NCI-H345 treated with DMSO at 0.1 percent for 48 hours (cell line): Measurements from ENCODE around the gene DNAJA2.
"Not testable (repeated sequence)": the region's sequence is repeated elsewhere in the genome, so short reads cannot be mapped to it uniquely, and the experiment has no call there.

Source experiments
- DNase-seq: peaks from one replicate; lab custom pipeline; 2025; ENCODE audit not compliant: unreplicated experiment; lab: John Stamatoyannopoulos, UW

Gene DNAJA2

GRCh38 chr16:46973207-46973995, at the start of gene DNAJA2:
Gene DNAJA2 (minus strand): TSS chr16:46973674. CDS start chr16:46973572, 102 bp downstream.
- peak; percentile 73 for DNase-seq

GRCh38 chr16:47019568-47019967, 46.1 kb upstream of the DNAJA2 start:
- DNase-seq, result no peak

DNA sequence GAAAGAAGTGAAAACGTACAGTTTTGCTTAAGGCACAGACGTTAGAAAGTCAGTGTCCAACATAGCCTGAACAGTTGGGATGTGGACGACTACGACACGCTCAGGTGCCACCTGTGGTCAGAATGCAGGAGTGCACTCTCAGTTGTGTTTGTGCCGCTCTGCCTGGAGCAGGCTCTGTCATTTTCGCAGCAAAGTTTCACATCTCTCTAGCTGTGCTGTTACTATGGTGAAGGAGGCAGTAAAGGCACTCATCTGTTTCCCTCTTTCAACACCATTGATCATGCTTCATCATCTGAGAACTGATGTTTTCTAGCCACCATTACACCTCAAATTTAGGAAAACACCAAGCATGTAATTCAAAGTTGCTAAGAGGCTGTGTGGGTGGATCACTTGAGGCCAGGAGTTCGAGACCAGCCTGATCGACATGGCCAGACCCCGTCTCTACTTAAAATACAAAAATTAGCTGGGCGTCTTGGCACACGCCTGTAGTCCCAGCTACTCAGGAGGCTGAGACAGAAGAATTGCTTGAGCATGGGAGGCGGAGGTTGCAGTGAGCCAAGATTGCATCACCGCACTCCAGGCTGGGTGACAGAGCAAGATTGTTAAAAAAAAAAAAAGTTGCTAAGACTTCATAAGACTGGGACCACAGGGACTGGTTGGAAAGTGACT, 44.9 kb upstream of the DNAJA2 start:
- peak; percentile 2 for DNase-seq

GRCh38 chr16:47017636-47018035, 44.2 kb upstream of the DNAJA2 start:
- DNase-seq, result no peak

DNA sequence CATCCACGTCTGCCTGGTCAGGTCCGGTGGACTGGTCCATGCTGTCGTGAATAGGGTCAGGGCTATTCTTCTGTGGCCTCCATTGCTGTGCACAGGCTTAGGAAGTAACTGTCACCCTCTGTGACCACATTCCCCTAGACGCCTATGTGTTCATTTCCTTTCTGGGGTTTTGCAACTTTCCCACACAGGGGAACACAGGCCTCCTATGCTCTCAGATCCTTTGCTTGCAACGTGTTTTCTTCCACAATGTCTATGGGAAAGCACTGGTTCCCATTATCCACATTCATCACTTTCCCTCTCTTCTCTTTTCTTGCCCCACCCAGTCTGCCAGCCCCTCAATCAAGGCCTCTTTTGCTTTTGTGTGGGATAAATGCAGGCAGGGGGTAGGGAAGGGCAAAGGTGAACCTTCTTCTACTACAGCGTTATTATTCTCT, 43.2 kb upstream of the DNAJA2 start:
- DNase-seq, result no peak

- no peak for DNase-seq
Observed at GRCh38 chr16:47013910-47014309, 40.4 kb upstream of the DNAJA2 start.

GRCh38 chr16:47013172-47013571, 39.7 kb upstream of the DNAJA2 start:
- no peak for DNase-seq

GRCh38 chr16:47010812-47011211, 37.3 kb upstream of the DNAJA2 start:
- DNase-seq, result not testable (repeated sequence)

GRCh38 chr16:47008612-47009011, 35.1 kb upstream of the DNAJA2 start:
- no peak for DNase-seq

- no peak for DNase-seq
Observed at GRCh38 chr16:47008174-47008573, 34.7 kb upstream of the DNAJA2 start.

- DNase-seq, result no peak
Observed at GRCh38 chr16:47004652-47005051, 31.2 kb upstream of the DNAJA2 start.

- DNase-seq, result not testable (repeated sequence)
Observed at GRCh38 chr16:47000066-47000465, 26.6 kb upstream of the DNAJA2 start.

- DNase-seq, result no peak
Observed at GRCh38 chr16:46997844-46998243, 24.4 kb upstream of the DNAJA2 start.

DNA sequence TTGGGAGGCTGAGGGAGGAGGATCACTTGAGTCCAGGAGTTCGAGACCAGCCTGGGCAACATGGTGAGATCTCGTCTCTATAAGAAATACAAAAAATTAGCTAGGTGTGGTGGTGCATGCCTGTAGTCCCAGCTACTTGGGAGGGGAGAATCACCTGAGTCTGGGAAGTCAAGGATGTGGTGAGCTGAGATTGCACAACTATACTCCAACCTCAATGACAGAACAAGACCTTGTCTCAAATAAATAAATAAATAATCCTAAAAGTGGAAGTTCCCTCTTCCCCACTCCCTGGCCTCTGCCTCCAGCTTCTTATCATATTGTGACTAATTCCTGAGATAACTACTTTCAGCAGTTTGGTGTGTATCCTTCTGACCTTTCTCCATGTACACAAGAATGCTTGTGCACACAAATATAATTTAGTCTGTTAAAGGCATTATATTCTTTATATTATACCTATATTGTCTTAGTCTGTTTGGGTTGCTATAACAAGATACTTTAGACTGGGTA, 23.5 kb upstream of the DNAJA2 start:
- DNase-seq, result no peak

GRCh38 chr16:46996391-46996790, 22.9 kb upstream of the DNAJA2 start:
- no peak for DNase-seq

GRCh38 chr16:46991729-46992704, 18.5 kb upstream of the DNAJA2 start:
- no peak for DNase-seq

DNA sequence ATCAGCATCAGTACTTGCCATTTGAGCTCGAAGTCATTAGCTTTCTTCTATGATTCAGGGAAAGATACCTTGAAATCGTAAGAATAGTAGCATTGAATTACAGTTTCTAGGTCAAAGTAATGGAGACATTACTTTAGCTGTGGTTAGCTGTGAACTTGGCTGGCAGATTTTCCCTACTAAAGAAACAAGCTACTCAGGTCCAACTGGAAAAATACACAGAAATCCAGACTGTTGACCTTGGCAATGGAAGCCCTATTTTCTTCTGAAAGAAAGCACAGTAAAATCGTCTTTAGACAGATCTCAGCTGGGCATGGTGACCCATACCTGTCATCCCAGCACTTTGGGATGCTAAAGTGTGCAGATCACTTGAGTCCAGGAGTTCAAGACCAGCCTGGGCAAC, 13.4 kb upstream of the DNAJA2 start:
- DNase-seq, result no peak

DNA sequence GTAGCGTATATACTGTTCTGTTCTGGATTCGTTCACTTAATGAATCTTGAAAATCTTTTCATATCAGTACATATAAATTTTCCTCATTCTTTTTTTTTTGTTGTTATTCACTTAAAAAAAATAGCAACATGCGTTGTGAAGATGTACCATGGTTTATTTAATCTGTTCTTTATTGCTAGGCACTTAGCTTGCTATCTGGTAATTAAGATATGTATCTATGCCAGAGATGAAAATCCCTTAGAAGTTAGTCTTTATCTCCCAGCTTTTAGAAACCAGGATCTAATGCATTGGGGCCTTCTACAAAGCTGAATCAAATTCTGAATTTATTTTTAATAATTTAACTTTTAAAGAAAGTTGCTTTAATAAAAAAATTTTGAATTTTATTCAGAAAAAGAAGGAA, 13.0 kb upstream of the DNAJA2 start:
- no peak for DNase-seq

DNA sequence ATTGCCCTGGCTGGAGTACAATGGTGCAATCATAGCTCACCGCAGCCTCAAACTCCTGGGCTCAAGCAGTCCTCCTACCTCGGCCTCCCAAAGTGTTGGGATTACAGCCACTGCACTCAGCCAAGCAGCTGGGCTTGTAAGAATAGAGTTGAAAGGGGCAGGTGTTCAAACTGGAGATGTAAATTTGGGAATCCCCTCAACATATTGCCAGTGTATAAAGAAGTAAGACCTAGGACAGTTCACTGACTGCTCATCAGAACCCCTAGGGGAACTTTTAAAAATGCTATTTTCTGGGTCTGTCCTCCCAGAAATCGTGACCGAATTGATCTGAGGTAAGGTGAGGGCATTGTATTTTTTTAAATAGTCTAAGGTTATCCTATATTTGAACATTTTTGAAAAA, 8.9 kb upstream of the DNAJA2 start:
- no peak for DNase-seq

DNA sequence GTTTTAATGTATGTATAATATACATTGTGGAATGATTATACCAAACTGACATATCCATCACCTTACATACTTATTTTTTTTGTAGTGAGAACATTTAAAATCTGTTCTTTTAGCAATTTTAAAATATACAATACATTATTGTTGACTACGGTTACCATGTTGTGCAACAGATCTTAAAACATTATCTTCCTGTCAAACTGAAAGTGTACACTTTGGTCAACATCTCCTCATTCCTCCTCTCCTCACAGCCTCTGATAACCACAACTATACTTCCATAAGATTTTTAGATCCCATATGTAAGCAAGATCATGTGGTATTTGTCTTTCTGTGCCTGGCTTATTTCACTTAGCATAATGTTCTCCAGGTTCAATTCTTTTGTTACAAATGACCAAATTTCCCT, 7.5 kb upstream of the DNAJA2 start:
- DNase-seq, result no peak

DNA sequence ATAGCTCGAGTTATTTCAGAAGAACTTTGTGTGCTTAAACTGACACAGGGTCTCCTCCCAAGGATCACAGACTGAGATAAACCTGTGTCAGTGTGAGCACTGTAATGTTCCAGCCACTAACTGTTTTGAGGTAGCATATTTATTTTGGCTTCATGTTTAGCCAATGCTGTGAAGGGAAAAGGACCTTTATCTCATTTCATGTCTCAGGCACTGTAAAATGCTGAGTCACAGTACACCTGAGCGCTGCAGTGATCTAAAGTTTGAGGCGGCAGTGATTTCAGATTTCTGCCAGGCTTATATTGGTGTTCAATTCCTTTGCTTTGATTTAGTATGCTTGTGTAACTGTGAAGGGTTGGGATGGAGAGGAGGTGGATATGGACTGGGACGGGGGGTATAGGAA, 3.1 kb upstream of the DNAJA2 start:
- DNase-seq, result no peak
